ENCODE data around the gene CACNA1C.
A peak's percentile ranks its signal among the peaks of the same experiment; 100 is the strongest.

The CACNA1C gene

GRCh38 chr12:2640709-2641108 is 587.9 kb downstream of the CACNA1C start:
- no peak overlapping the region for H3K4me3 ChIP-seq (ENCODE audit: low read depth, low read length)
- no peak for TF ChIP-seq CTCF (IDR thresholded peaks at IDR 0.05; ENCODE audit: low read depth, low read length)

GRCh38 chr12:2641207-2641606 is 588.4 kb downstream of the CACNA1C start:
- no peak overlapping the region for H3K4me3 ChIP-seq (ENCODE audit: low read depth, low read length)
- peak; percentile 37; the same call in 1 of the 2 replicates for TF ChIP-seq CTCF (IDR thresholded peaks at IDR 0.05; ENCODE audit: low read depth, low read length)

- no peak overlapping the region for H3K4me3 ChIP-seq (ENCODE audit: low read depth, low read length)
- TF ChIP-seq CTCF (IDR thresholded peaks at IDR 0.05; ENCODE audit: low read depth, low read length): no peak
Measured at GRCh38 chr12:2641761-2642160, 589.0 kb downstream of the CACNA1C start.

GRCh38 chr12:2642176-2642892 is 589.5 kb downstream of the CACNA1C start:
- H3K4me3 ChIP-seq (ENCODE audit: low read depth, low read length): no peak overlapping the region
- no peak for TF ChIP-seq CTCF (IDR thresholded peaks at IDR 0.05; ENCODE audit: low read depth, low read length)

- no peak overlapping the region for H3K4me3 ChIP-seq (ENCODE audit: low read depth, low read length)
- no peak for TF ChIP-seq CTCF (IDR thresholded peaks at IDR 0.05; ENCODE audit: low read depth, low read length)
Measured at GRCh38 chr12:2642896-2643425, 590.2 kb downstream of the CACNA1C start.

- no peak for TF ChIP-seq CTCF (IDR thresholded peaks at IDR 0.05; ENCODE audit: low read depth, low read length)
- H3K4me3 ChIP-seq (ENCODE audit: low read depth, low read length): no peak overlapping the region
Measured at GRCh38 chr12:2643576-2644135, 590.9 kb downstream of the CACNA1C start.

- H3K4me3 ChIP-seq (ENCODE audit: low read depth, low read length): no peak overlapping the region
- no peak for TF ChIP-seq CTCF (IDR thresholded peaks at IDR 0.05; ENCODE audit: low read depth, low read length)
Measured at GRCh38 chr12:2644683-2645405, 592.1 kb downstream of the CACNA1C start.

Measured in WI38 (cell line).